CD4-positive, alpha-beta T cell (primary cell): ENCODE data around the gene KMT2D. TPM values are rescaled to one million over a fixed set of nuclear protein-coding genes. Genes with fewer than 3 reads are reported as not detected.

Source experiments
- ATAC-seq: fragments of 200-7000 bp; cut with Tn5 transposase; one replicate; pipeline ENCODE4 v1.10.0; 2022; ENCODE audit warnings: mild to moderate bottlenecking; ENCODE audit not compliant: poor library complexity
- CTCF ChIA-PET: fragments of 350-600 bp; sonication (Branson Sonifier 250); formaldehyde crosslinking; loops from one replicate; lab custom pipeline; 2021; ENCODE audit warnings: antibody characterized with exemption, inconsistent platforms; lab: Charles Lee
- POLR2A ChIA-PET: fragments of 350-600 bp; sonication (Branson Sonifier 250); formaldehyde crosslinking; loops from one replicate; lab custom pipeline; 2021; ENCODE audit warnings: antibody characterized with exemption, inconsistent platforms; lab: Charles Lee
- DNase-seq, 14 experiments: peaks; one replicate each; pipeline ENCODE4 v3.0.0-alpha.2; 2013 to 2020; ENCODE audit warnings: mixed read lengths in 2 of 14
- H3K27ac ChIP-seq, 2 donors: one replicate each; pipeline versions ENCODE4 v1.5.1 to v1.7.0; 2013; ENCODE audit warnings: low read length in 2 of 2, low read depth in 1 of 2, mild to moderate bottlenecking in 1 of 2
- H3K27me3 ChIP-seq, 2 experiments: 1 replicate in 1 of 2; 2 replicates in 1 of 2; pipeline versions ENCODE4 v1.6.1 to v1.7.0; 2013; ENCODE audit warnings: low read length in 2 of 2, control low read depth in 1 of 2, mild to moderate bottlenecking in 1 of 2, moderate library complexity in 1 of 2; ENCODE audit not compliant: insufficient read depth in 2 of 2, control insufficient read depth in 1 of 2
- H3K36me3 ChIP-seq: one replicate; pipeline ENCODE4 v1.6.1; 2013; ENCODE audit warnings: low read length, control low read depth; ENCODE audit not compliant: insufficient read depth
- H3K4me1 ChIP-seq: one replicate; pipeline ENCODE4 v1.6.1; 2013; ENCODE audit warnings: low read length, control low read depth; ENCODE audit not compliant: insufficient read depth
- H3K4me3 ChIP-seq: one replicate; pipeline ENCODE4 v1.5.1; 2013; ENCODE audit warnings: mild to moderate bottlenecking, low read length, moderate library complexity
- H3K9me3 ChIP-seq, 2 experiments: 1 replicate in 1 of 2; 2 replicates in 1 of 2; pipeline versions ENCODE4 v1.6.1 to v1.7.0; 2013; ENCODE audit warnings: low read length in 2 of 2, mild to moderate bottlenecking in 2 of 2, control low read depth in 1 of 2, moderate library complexity in 1 of 2; ENCODE audit not compliant: control insufficient read depth in 1 of 2, insufficient read depth in 1 of 2
- H3K27ac Mint-ChIP-seq: one replicate; pipeline ENCODE4 v1.8.0; 2020; ENCODE audit warnings: mixed read lengths
- H3K27me3 Mint-ChIP-seq: one replicate; pipeline ENCODE4 v1.8.0; 2021; ENCODE audit warnings: mixed read lengths
- H3K36me3 Mint-ChIP-seq: one replicate; pipeline ENCODE4 v1.8.0; 2021; ENCODE audit warnings: low read depth, mixed read lengths
- H3K4me1 Mint-ChIP-seq: one replicate; pipeline ENCODE4 v1.8.0; 2021; ENCODE audit warnings: low read depth, mixed read lengths
- H3K4me3 Mint-ChIP-seq: one replicate; pipeline ENCODE4 v1.8.0; 2020; ENCODE audit warnings: mild to moderate bottlenecking, mixed read lengths
- H3K9me3 Mint-ChIP-seq: one replicate; pipeline ENCODE4 v1.8.0; 2020; ENCODE audit warnings: mixed read lengths
- CTCF ChIP-seq: fragments of 200-600 bp; IDR thresholded peaks from one replicate; pipeline ENCODE4 v1.8.0; 2022; ENCODE audit warnings: antibody characterized with exemption, mild to moderate bottlenecking
- intact Hi-C, 2 experiments: fragments of 100-400 bp; cut with DNase I in 1 of 2; cut with micrococcal nuclease in 1 of 2; formaldehyde crosslinking; loops; one replicate each; pipeline versions ENCODE4 v1.15.1 to v1.9.0; 2023 to 2025; cut with DNase I, micrococcal nuclease
- total RNA-seq, 174 experiments: library from RNA in 2 of 174; stranded (reverse) in 2 of 174; gene quantifications; one replicate each; pipeline ENCODE4 v1.2.3 and lab custom pipeline; 2021 to 2026

Gene KMT2D
- total RNA-seq, 2 experiments from 2014 or later: 107 to 110 TPM

- H3K4me1 ChIP-seq: no peaks in the 10 kb centered on the region
- no peaks in the 10 kb centered on the region for H3K27me3 ChIP-seq
- Mint-ChIP-seq H3K4me3 (no peak overlapping the region), H3K27me3 (no peaks in the 10 kb centered on the region), H3K27ac (no peak overlapping the region), H3K9me3 (no peaks in the 10 kb centered on the region), H3K4me1 (no peaks in the 10 kb centered on the region), H3K36me3 (peaks cover 84% of the 10 kb centered on the region)
- intact Hi-C loops: no loop called here
- no peak for ATAC-seq
- no peak overlapping the region for H3K4me3 ChIP-seq
- ChIA-PET CTCF (interaction anchor here (1.1 kb wide), 1 partner anchor 29 kb away, joined by 3 read pairs; no protein-coding TSS in a partner anchor), POLR2A (no interaction called here)
- no peaks in the 10 kb centered on the region for H3K9me3 ChIP-seq
- DNase-seq: peak in 1 of 14 experiments; percentile 26
- TF ChIP-seq CTCF: no peak
- peaks cover 93% of the 10 kb centered on the region for H3K36me3 ChIP-seq
- H3K27ac ChIP-seq: no peak overlapping the region
Measured at GRCh38 chr12:49026101-49026500, 34.5 kb downstream of the KMT2D start.

- Histone ChIP-seq H3K9me3 (no peaks in the 10 kb centered on the region), H3K27me3 (no peaks in the 10 kb centered on the region), H3K4me1 (no peaks in the 10 kb centered on the region), H3K4me3 (no peak overlapping the region), H3K27ac (no peak overlapping the region), H3K36me3 (peaks cover 93% of the 10 kb centered on the region)
- Mint-ChIP-seq H3K27me3 (no peaks in the 10 kb centered on the region), H3K27ac (peak overlapping the region; percentile 53), H3K4me1 (no peaks in the 10 kb centered on the region), H3K36me3 (peaks cover 87% of the 10 kb centered on the region), H3K4me3 (no peak overlapping the region), H3K9me3 (no peaks in the 10 kb centered on the region)
- no peak for DNase-seq
- TF ChIP-seq CTCF: no peak
- CTCF ChIA-PET: no interaction called here
- POLR2A ChIA-PET: no interaction called here
- intact Hi-C loops: loop anchor here in 1 of 2 experiments (2.0 kb wide), 1 partner anchor 19 kb away; no protein-coding TSS in a partner anchor
- no peak for ATAC-seq
Measured at GRCh38 chr12:49025463-49025862, 35.1 kb downstream of the KMT2D start.

- peaks cover 81% of the 10 kb centered on the region for H3K36me3 Mint-ChIP-seq
- CTCF ChIA-PET: interaction anchor here (2.0 kb wide), 1 partner anchor 36 kb away, joined by 4 read pairs; no protein-coding TSS in a partner anchor
- intact Hi-C loops: loop anchor here in 1 of 2 experiments (2.0 kb wide), 1 partner anchor 20 kb away; no protein-coding TSS in a partner anchor
Measured at GRCh38 chr12:49024543-49024942, 36.1 kb downstream of the KMT2D start.

More at GRCh38 chr12:49024543-49024942, 36.1 kb downstream of the KMT2D start:
- Histone ChIP-seq H3K27ac (no peak overlapping the region), H3K36me3 (peaks cover 88% of the 10 kb centered on the region), H3K4me3 (no peak overlapping the region), H3K9me3 (no peaks in the 10 kb centered on the region), H3K4me1 (peaks cover 6% of the 10 kb centered on the region), H3K27me3 (no peaks in the 10 kb centered on the region)
- POLR2A ChIA-PET: no interaction called here
- Mint-ChIP-seq H3K27ac (peak overlapping the region; percentile 74), H3K4me3 (no peak overlapping the region), H3K27me3 (no peaks in the 10 kb centered on the region), H3K9me3 (no peaks in the 10 kb centered on the region), H3K4me1 (peaks cover 6% of the 10 kb centered on the region)
- TF ChIP-seq CTCF: no peak
- DNase-seq: peak in 1 of 14 experiments; percentile 16
- ATAC-seq: no peak
